Hematopoietic multipotent progenitor cell treated with erythropoietin and hydrocortisone succinate and interleukin-3 and kit ligand, for 8 days (in vitro differentiated cells): ENCODE results near the gene LYRM1.

Experiments
- DNase-seq: peaks from one replicate; pipeline ENCODE4 v3.0.0-alpha.2; 2015

The LYRM1 gene

GRCh38 chr16:20871941-20872815, 28.4 kb upstream of the LYRM1 start:
- peak; percentile 80 for DNase-seq

GRCh38 chr16:20873331-20873730, 27.2 kb upstream of the LYRM1 start:
- no peak for DNase-seq

- no peak for DNase-seq
These were observed 26.4 kb upstream of the LYRM1 start for GRCh38 chr16:20874088-20874581.

- DNase-seq, result no peak
These were observed 25.3 kb upstream of the LYRM1 start for GRCh38 chr16:20875355-20875650.

GRCh38 chr16:20878682-20879147, 21.9 kb upstream of the LYRM1 start:
- DNase-seq, result no peak

GRCh38 chr16:20879175-20880040, 21.2 kb upstream of the LYRM1 start:
- DNase-seq, result no peak

- DNase-seq, result no peak
These were observed 19.6 kb upstream of the LYRM1 start for GRCh38 chr16:20880867-20881502.

- DNase-seq, result no peak
These were observed 19.1 kb upstream of the LYRM1 start for GRCh38 chr16:20881503-20881878.

- DNase-seq, result no peak
These were observed 16.9 kb upstream of the LYRM1 start for GRCh38 chr16:20883554-20884239.

- DNase-seq, result peak; percentile 40
These were observed 16.4 kb upstream of the LYRM1 start for GRCh38 chr16:20884240-20884556.

GRCh38 chr16:20886320-20886719, 14.3 kb upstream of the LYRM1 start:
- DNase-seq, result no peak

- no peak for DNase-seq
These were observed 13.4 kb upstream of the LYRM1 start for GRCh38 chr16:20887207-20887606.

- no peak for DNase-seq
These were observed 10.8 kb upstream of the LYRM1 start for GRCh38 chr16:20889625-20890275.

- no peak for DNase-seq
These were observed 6.2 kb upstream of the LYRM1 start for GRCh38 chr16:20894388-20894787.

- no peak for DNase-seq
These were observed 3.2 kb upstream of the LYRM1 start for GRCh38 chr16:20897253-20897897.

GRCh38 chr16:20897922-20898321, 2.6 kb upstream of the LYRM1 start:
- no peak for DNase-seq

- no peak for DNase-seq
These were observed 1.5 kb upstream of the LYRM1 start for GRCh38 chr16:20899071-20899470.

- DNase-seq, result no peak
These were observed 883 bp upstream of the LYRM1 start for GRCh38 chr16:20899477-20900298.

GRCh38 chr16:20901068-20901435, 481 bp downstream of the LYRM1 start:
- DNase-seq, result no peak

- DNase-seq, result peak; percentile 51
These were observed 1.0 kb downstream of the LYRM1 start for GRCh38 chr16:20901436-20902112.
